AG04450 (cell line): Measurements from ENCODE around the gene LCMT1. TPM values are rescaled to one million over a fixed set of nuclear protein-coding genes. Genes with fewer than 3 reads are reported as not detected.
"Not testable (repeated sequence)": the region's sequence is repeated elsewhere in the genome, so short reads cannot be mapped to it uniquely, and the experiment has no call there.

Experiments used
- CTCF ChIA-PET: fragments of 300-600, 350-600 bp; formaldehyde crosslinking; extraction: SDS; loops from one replicate; lab custom pipeline; 2022; ENCODE audit warnings: antibody characterized with exemption, inconsistent platforms; lab: Charles Lee
- POLR2A ChIA-PET: fragments of 350-600 bp; formaldehyde crosslinking; extraction: SDS; loops from one replicate; lab custom pipeline; 2021; ENCODE audit warnings: antibody characterized with exemption, inconsistent platforms; lab: Yijun Ruan, JAX
- DNase-seq: peaks from one replicate; pipeline ENCODE4 v3.0.0-alpha.2; 2011; ENCODE audit warnings: low read depth, low spot score
- H3K27ac ChIP-seq: one replicate; pipeline ENCODE4 v1.5.1; 2012; ENCODE audit warnings: low read depth, low read length, control low read depth
- H3K27me3 ChIP-seq: one replicate; pipeline ENCODE4 v1.6.0; 2012; ENCODE audit warnings: low read length; ENCODE audit not compliant: control insufficient read depth, insufficient read depth
- H3K4me3 ChIP-seq: 2 replicates; pipeline ENCODE4 v1.5.1; 2011; ENCODE audit warnings: mild to moderate bottlenecking, low read depth, low read length, control low read depth
- H3K9me3 ChIP-seq: 2 replicates; pipeline ENCODE4 v1.5.1; 2012; ENCODE audit warnings: low read length; ENCODE audit not compliant: control insufficient read depth, insufficient read depth
- CTCF ChIP-seq: IDR thresholded peaks from 2 replicates; pipeline ENCODE4 v1.5.1; 2011; ENCODE audit warnings: low read depth, low read length, control low read depth, inconsistent platforms
- polyA plus RNA-seq: library from polyadenylated mRNA; depleted of rRNA; stranded (reverse); fragments of >200 nt; gene quantifications from 2 replicates; pipeline ENCODE4 v1.2.3, GENCODE V29; 2011

The LCMT1 gene
- polyA plus RNA-seq, 1 experiment: 46.9 TPM

- Histone ChIP-seq H3K27me3 (no peaks in the 10 kb centered on the region), H3K9me3 (no peaks in the 10 kb centered on the region), H3K27ac (no peak overlapping the region), H3K4me3 (no peak overlapping the region)
- DNase-seq: no peak
- no peak for TF ChIP-seq CTCF
- POLR2A ChIA-PET: no interaction called here
- CTCF ChIA-PET: interaction anchor here (1.7 kb wide), 1 partner anchor 103 kb away, joined by 12 read pairs; no protein-coding TSS in a partner anchor
Observed at GRCh38 chr16:25121824-25122600, 10.5 kb downstream of the LCMT1 start.

- Histone ChIP-seq H3K4me3 (no peak overlapping the region), H3K9me3 (no peaks in the 10 kb centered on the region), H3K27me3 (no peaks in the 10 kb centered on the region), H3K27ac (no peak overlapping the region)
- TF ChIP-seq CTCF: no peak
- ChIA-PET POLR2A (no interaction called here), CTCF (no interaction called here)
- DNase-seq: no peak
Observed at GRCh38 chr16:25124503-25124902, 13.0 kb downstream of the LCMT1 start.

- H3K4me3 ChIP-seq, POLR2A ChIA-PET, H3K9me3 ChIP-seq, H3K27me3 ChIP-seq, DNase-seq: not testable (repeated sequence)
- peak overlapping the region; percentile 81 for H3K27ac ChIP-seq
- CTCF ChIA-PET: interaction anchor here (0.6 to 2.0 kb wide), 9 partner anchors 10 to 100 kb away, joined by 3 to 37 read pairs (median 5); partner anchors contain the start of gene LCMT1
Observed at GRCh38 chr16:25126086-25126666, 14.6 kb downstream of the LCMT1 start.

- peak; percentile 54 for DNase-seq
- peak; percentile 83 for TF ChIP-seq CTCF
- POLR2A ChIA-PET: no interaction called here
- CTCF ChIA-PET: interaction anchor here (0.6 to 2.0 kb wide), 11 partner anchors 9 to 591 kb away, joined by 3 to 37 read pairs (median 4); partner anchors contain the start of gene LCMT1
- H3K9me3 ChIP-seq: no peaks in the 10 kb centered on the region
- peak overlapping the region; percentile 81 for H3K27ac ChIP-seq
- H3K27me3 ChIP-seq: no peaks in the 10 kb centered on the region
- no peak overlapping the region for H3K4me3 ChIP-seq
Observed at GRCh38 chr16:25126820-25127232, 15.3 kb downstream of the LCMT1 start.

GRCh38 chr16:25132751-25133150, 21.2 kb downstream of the LCMT1 start:
- H3K4me3 ChIP-seq, H3K9me3 ChIP-seq, DNase-seq, POLR2A ChIA-PET, H3K27ac ChIP-seq, H3K27me3 ChIP-seq: not testable (repeated sequence)
- CTCF ChIA-PET: interaction anchor here (0.6 to 1.6 kb wide), 3 partner anchors 19 to 384 kb away, joined by 3 to 6 read pairs (median 5); no protein-coding TSS in a partner anchor
